ENCODE data around the gene ATOX1. TPM values are rescaled to one million over a fixed set of nuclear protein-coding genes. Genes with fewer than 3 reads are reported as not detected.
A peak's percentile ranks its signal among the peaks of the same experiment; 100 is the strongest.

The ATOX1 gene
- total and polyA plus RNA-seq, 2 of the 4 experiments (the other 2 are of a cell fraction): 56.3 to 360 TPM

DNA sequence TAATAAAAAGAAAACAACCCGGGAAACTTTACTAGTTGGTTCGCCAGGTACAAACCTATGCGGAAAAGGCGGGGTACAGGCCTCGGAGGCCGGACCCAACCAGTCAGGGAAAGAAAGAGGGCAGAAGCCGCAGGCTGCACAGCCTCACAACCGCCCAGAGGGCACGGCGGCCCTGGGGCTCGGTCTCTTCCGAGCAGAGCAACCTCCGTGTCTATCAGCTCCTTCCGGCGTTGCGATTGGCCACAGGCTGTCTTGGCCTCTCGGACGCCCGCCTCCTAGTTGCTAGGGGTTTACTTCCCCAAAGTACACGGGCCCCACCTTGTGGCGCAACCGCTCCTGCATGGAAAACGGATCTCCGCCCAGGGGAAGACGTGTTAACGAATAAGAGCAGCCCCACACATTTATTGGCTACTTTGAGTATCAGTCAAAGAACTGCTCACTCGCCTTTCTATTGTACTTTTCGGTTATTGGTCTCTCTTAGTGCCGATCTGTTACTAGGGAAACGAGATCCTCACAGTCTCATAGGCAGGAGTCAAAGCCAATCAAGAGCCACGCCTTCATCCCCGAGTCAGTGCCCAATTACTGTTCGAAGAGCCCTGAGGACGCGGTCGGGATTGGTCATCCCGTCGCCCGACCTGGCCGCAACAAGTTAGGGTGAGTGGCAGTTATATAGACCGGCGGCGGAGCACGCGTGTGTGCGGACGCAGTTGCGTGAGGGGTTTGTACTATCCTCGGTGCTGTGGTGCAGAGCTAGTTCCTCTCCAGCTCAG lies 13.0 kb upstream of the ATOX1 start, which contains the start of gene G3BP1 (continued):
- peak; percentile 96 for TF ChIP-seq CTCF (conservative IDR thresholded peaks at IDR 0.05; ENCODE audit: low read depth, low read length)

Data from IMR-90 (cell line).